Common myeloid progenitor, CD34-positive (primary cell): ENCODE data around the gene PTPRM.
"Not testable (repeated sequence)": the region's sequence is repeated elsewhere in the genome, so short reads cannot be mapped to it uniquely, and the experiment has no call there.

Experiments used
- CTCF ChIA-PET: fragments of 350-600 bp; sonication (Branson Sonifier 250); formaldehyde crosslinking; loops from one replicate; lab custom pipeline; 2021; ENCODE audit warnings: antibody characterized with exemption; lab: Charles Lee
- POLR2A ChIA-PET: fragments of 350-600 bp; sonication (Branson Sonifier 250); formaldehyde crosslinking; loops from one replicate; lab custom pipeline; 2021; ENCODE audit warnings: antibody characterized with exemption; lab: Charles Lee
- DNase-seq, 3 donors: peaks; one replicate each; pipeline versions ENCODE4 v3.0.0 to v3.0.0-alpha.2; 2013
- H3K27ac ChIP-seq, 2 experiments: 1 replicate in 1 of 2; 2 replicates in 1 of 2; pipeline ENCODE4 v1.7.0; 2013; ENCODE audit warnings: inconsistent platforms in 2 of 2, low read length in 2 of 2, mild to moderate bottlenecking in 2 of 2, low read depth in 1 of 2, moderate library complexity in 1 of 2; ENCODE audit not compliant: severe bottlenecking in 2 of 2, insufficient read depth in 1 of 2, poor library complexity in 1 of 2
- H3K27me3 ChIP-seq, 5 experiments: replicated peaks in 2 of 5; 1 replicate in 3 of 5; 2 replicates in 2 of 5; pipeline versions ENCODE4 v1.6.1 to v1.7.0; 2013; ENCODE audit warnings: low read length in 4 of 5, mild to moderate bottlenecking in 2 of 5, moderate library complexity in 2 of 5, inconsistent platforms in 1 of 5; ENCODE audit not compliant: insufficient read depth in 5 of 5, control insufficient read depth in 4 of 5
- H3K36me3 ChIP-seq, 4 experiments: 1 replicate in 2 of 4; 2 replicates in 2 of 4; pipeline versions ENCODE4 v1.6.1 to v1.7.0; 2013; ENCODE audit warnings: low read length in 3 of 4, control low read depth in 1 of 4, mild to moderate bottlenecking in 1 of 4; ENCODE audit not compliant: control insufficient read depth in 4 of 4, insufficient read depth in 4 of 4
- H3K4me1 ChIP-seq, 4 experiments: 1 replicate in 3 of 4; 2 replicates in 1 of 4; pipeline versions ENCODE4 v1.6.1 to v1.7.1; 2013; ENCODE audit warnings: low read length in 3 of 4, mild to moderate bottlenecking in 3 of 4, control low read depth in 1 of 4, inconsistent platforms in 1 of 4, moderate library complexity in 1 of 4; ENCODE audit not compliant: control insufficient read depth in 4 of 4, insufficient read depth in 4 of 4; ENCODE audit errors: control extremely low read depth in 1 of 4
- H3K4me3 ChIP-seq, 7 experiments: 1 replicate in 4 of 7; 2 replicates in 3 of 7; pipeline versions ENCODE4 v1.5.1 to v1.7.0; 2013; ENCODE audit warnings: mild to moderate bottlenecking in 7 of 7, low read length in 6 of 7, moderate library complexity in 6 of 7, inconsistent platforms in 2 of 7, low read depth in 2 of 7, control low read depth in 1 of 7; ENCODE audit not compliant: insufficient read depth in 4 of 7, control insufficient read depth in 1 of 7; ENCODE audit errors: extremely low read depth in 1 of 7
- H3K9me3 ChIP-seq, 5 experiments: 1 replicate in 4 of 5; 2 replicates in 1 of 5; pipeline versions ENCODE4 v1.6.1 to v1.7.1; 2013; ENCODE audit warnings: low read length in 4 of 5, mild to moderate bottlenecking in 2 of 5, inconsistent platforms in 1 of 5, low read depth in 1 of 5, moderate library complexity in 1 of 5; ENCODE audit not compliant: control insufficient read depth in 4 of 5, insufficient read depth in 2 of 5; ENCODE audit errors: control extremely low read depth in 1 of 5
- WGBS: methylation state at CpG from one replicate; pipeline ENCODE4 v1.1.5; 2013; ENCODE audit not compliant: insufficient coverage; 5-methylcytosine and 5-hydroxymethylcytosine counted together

PTPRM gene

DNA sequence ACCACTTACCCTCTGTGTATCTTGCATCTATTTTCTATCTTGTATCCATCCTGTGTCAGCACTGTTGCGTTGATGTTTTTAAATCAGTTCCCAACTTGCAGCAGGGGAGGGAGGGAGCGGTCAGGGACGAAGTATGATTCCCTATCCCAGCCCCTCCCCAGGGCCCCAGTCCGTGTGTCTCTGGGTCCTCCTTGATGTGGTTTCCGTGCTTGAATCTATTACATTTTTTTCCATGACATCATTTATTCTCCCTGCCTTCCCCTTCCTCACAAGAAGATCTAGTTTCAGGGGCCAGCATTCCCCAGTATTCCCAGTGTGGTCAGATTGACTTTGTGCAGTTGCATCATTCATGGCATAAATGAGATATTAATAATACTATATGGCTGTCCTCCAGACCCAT, 479.3 kb downstream of the PTPRM start:
- Histone ChIP-seq H3K4me3 (no peak overlapping the region), H3K27me3 (no peaks in the 10 kb centered on the region), H3K4me1 (peaks cover 0 to 16% (median 6%) of the 10 kb centered on the region in 4 experiments), H3K36me3 (no peaks in the 10 kb centered on the region), H3K9me3 (no peaks in the 10 kb centered on the region), H3K27ac (no peak overlapping the region)
- CTCF ChIA-PET: no interaction called here
- POLR2A ChIA-PET: interaction anchor here (0.7 kb wide), 1 partner anchor 335 kb away, joined by 5 read pairs; no protein-coding TSS in a partner anchor
- no peak for DNase-seq
- no CpG with 5 or more reads among the region's 5 CpGs for WGBS

DNA sequence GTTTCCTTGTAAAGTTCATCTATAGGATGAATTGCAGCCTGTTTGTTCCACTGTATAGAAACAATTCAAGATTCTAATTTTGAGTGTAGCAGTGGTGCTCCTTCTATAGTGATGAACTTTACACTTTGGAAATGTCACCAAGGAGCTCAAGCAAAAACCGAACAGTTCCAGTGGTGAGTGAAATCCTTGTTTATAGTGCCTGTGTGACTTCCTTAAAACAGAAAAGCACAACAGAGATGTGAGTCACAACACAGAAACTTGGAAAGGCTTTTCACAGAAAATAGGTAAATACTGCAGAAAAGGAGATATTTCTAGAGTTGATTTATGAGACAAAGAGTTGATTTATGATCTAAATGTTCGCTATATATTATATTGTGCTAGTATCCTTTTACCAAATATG, 482.0 kb downstream of the PTPRM start:
- 60% methylated on average over 1 of the region's 2 CpGs for WGBS
- Histone ChIP-seq H3K4me1 (peaks cover 0 to 26% (median 9%) of the 10 kb centered on the region in 4 experiments), H3K36me3 (no peaks in the 10 kb centered on the region), H3K9me3 (no peaks in the 10 kb centered on the region), H3K27me3 (no peaks in the 10 kb centered on the region), H3K27ac (no peak overlapping the region), H3K4me3 (no peak overlapping the region)
- CTCF ChIA-PET: no interaction called here
- DNase-seq: peak in 2 of 3 donors; percentile 35 to 46
- POLR2A ChIA-PET: no interaction called here

DNA sequence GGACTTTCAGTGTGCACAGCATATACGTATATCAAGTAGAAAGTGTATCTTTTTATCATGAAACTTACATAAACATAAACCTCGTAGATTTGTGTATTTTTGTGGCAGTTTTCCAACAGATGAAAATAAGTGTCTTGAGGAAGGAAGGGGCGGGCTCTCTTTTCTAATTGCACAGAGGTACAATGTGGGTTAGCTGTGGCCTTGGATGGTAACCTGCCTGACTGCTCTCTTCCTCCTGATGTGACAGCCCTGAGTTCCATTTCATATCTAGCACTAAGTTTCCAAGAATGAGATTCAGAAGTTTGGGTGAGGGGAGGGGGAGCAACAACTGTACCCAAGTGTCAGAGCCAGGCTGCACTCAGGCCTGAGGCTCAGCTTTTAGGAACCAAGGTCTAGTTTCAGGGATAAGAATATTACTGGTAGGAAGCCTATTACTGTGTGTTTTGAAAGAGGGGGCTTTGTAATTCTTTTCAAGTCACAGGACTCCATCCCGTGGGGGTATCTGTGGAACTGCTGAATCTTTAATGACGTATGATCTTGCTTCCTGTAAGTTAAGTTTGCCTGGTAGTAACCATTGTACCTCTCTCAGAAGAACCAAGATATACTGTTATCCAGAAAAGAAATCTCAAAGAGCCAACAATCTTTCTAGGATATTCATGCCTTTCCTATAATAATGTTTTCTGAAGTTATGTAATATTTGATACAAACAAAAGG, 483.7 kb downstream of the PTPRM start:
- peak in 2 of 3 donors; percentile 42 to 44 for DNase-seq

DNA sequence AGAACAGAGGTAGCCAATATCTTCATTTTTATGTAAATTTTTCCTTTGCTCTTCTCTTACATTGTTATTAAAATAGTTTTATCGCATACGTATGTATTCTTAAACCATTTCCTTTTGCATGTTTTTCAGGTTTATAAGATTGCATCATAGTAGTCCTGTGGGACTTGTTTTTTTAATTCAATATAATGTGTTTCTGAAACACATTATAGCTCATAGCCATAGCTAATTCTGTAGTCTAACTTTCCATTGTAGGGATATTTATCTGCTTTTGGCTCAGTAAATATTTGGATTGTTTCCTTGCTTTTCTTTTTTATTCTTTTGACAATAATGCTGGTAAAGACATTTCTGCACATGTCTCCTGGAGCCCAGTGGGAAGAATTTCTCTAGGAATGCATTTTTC, 484.3 kb downstream of the PTPRM start:
- Histone ChIP-seq H3K9me3 (no peaks in the 10 kb centered on the region), H3K27me3 (no peaks in the 10 kb centered on the region), H3K27ac (no peak overlapping the region), H3K4me1 (peaks cover 0 to 26% (median 9%) of the 10 kb centered on the region in 4 experiments), H3K4me3 (no peak overlapping the region), H3K36me3 (no peaks in the 10 kb centered on the region)
- ChIA-PET CTCF (no interaction called here), POLR2A (no interaction called here)
- no CpG with 5 or more reads among the region's 2 CpGs for WGBS
- peak in 1 of 3 donors; percentile 4 for DNase-seq

More for the DNA sequence above, 483.7 kb downstream of the PTPRM start:
- Histone ChIP-seq H3K4me3 (peak overlapping the region in 1 of 7 experiments; percentile 12), H3K27ac (peak overlapping the region in 1 of 2 experiments; percentile 6), H3K9me3 (no peaks in the 10 kb centered on the region), H3K27me3 (no peaks in the 10 kb centered on the region), H3K4me1 (peaks cover 0 to 26% (median 9%) of the 10 kb centered on the region in 4 experiments), H3K36me3 (no peaks in the 10 kb centered on the region)
- CTCF ChIA-PET: no interaction called here
- POLR2A ChIA-PET: no interaction called here
- WGBS: no CpG with 5 or more reads among the region's 5 CpGs

- CTCF ChIA-PET: interaction anchor here (0.8 kb wide), 1 partner anchor 9 kb away, joined by 3 read pairs; no protein-coding TSS in a partner anchor
- H3K36me3 ChIP-seq: no peaks in the 10 kb centered on the region
- no CpG with 5 or more reads among the region's 2 CpGs for WGBS
- POLR2A ChIA-PET: no interaction called here
- H3K27me3 ChIP-seq: no peaks in the 10 kb centered on the region
- peaks cover 0 to 26% (median 9%) of the 10 kb centered on the region in 4 experiments for H3K4me1 ChIP-seq
- H3K27ac ChIP-seq: no peak overlapping the region
- peak; percentile 10 to 90 (median 76) for DNase-seq
- no peaks in the 10 kb centered on the region for H3K9me3 ChIP-seq
- no peak overlapping the region for H3K4me3 ChIP-seq
These were observed 485.2 kb downstream of the PTPRM start for GRCh38 chr18:8052237-8052701.

DNA sequence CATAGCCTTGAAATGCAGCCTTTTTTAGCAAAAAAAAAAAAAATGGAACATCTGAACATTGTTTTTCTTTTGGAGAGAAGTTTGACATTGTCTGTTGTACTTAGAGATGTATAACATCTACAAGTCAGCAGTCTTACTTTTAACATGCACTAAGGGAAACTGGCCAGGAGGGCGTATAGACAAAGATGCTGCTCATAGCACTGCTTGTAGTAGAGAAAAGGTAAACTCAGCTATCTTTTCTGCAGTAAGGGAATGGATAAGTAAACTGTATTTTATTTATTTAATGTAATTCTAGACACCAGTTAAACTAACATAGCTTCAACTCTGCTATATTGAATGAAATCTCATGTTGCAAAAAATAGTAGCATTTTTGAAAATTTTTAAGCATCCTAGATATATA, 489.6 kb downstream of the PTPRM start:
- H3K4me1 ChIP-seq: peaks cover 0 to 8% (median 2%) of the 10 kb centered on the region in 4 experiments
- H3K27me3 ChIP-seq: no peaks in the 10 kb centered on the region
- no peaks in the 10 kb centered on the region for H3K9me3 ChIP-seq
- ChIA-PET CTCF (no interaction called here), POLR2A (no interaction called here)
- no CpG with 5 or more reads among the region's 1 CpG for WGBS
- DNase-seq: no peak
- no peak overlapping the region for H3K27ac ChIP-seq
- H3K4me3 ChIP-seq: no peak overlapping the region
- no peaks in the 10 kb centered on the region for H3K36me3 ChIP-seq

GRCh38 chr18:8063152-8063551, 496.0 kb downstream of the PTPRM start:
- H3K27ac ChIP-seq, H3K4me3 ChIP-seq, H3K4me1 ChIP-seq, H3K9me3 ChIP-seq, POLR2A ChIA-PET, H3K36me3 ChIP-seq, H3K27me3 ChIP-seq, CTCF ChIA-PET, DNase-seq: not testable (repeated sequence)
- WGBS: 94% methylated on average over 5 of the region's 22 CpGs
